Upper lobe of left lung (tissue), 6 donors: ENCODE measurements around the gene LRRC56. TPM values are rescaled to one million over a fixed set of nuclear protein-coding genes. Genes with fewer than 3 reads are reported as not detected.
A peak's percentile ranks its signal among the peaks of the same experiment; 100 is the strongest.

Experiments
- ATAC-seq, 2 donors: fragments of 200-7000 bp; cut with Tn5 transposase; one replicate each; pipeline ENCODE4 v1.9.1; 2022; ENCODE audit warnings: mild to moderate bottlenecking in 2 of 2, moderate library complexity in 2 of 2; ENCODE audit not compliant: low FRiP score in 2 of 2
- DNase-seq, 2 donors: peaks; one replicate each; pipeline ENCODE4 v3.0.0-alpha.2; 2019 to 2020
- H3K27ac ChIP-seq, 4 donors: fragments of 200-600 bp; sonication (generic); one replicate each; pipeline ENCODE4 v1.5.1; 2016 to 2019
- H3K27me3 ChIP-seq, 4 donors: fragments of 200-600 bp; sonication (generic); one replicate each; pipeline ENCODE4 v1.5.1; 2017 to 2019
- H3K36me3 ChIP-seq, 4 donors: fragments of 200-600 bp; sonication (generic); one replicate each; pipeline ENCODE4 v1.5.1; 2016 to 2019
- H3K4me1 ChIP-seq, 4 donors: fragments of 200-600 bp; sonication (generic); one replicate each; pipeline ENCODE4 v1.5.1; 2018 to 2019
- H3K4me3 ChIP-seq, 4 donors: fragments of 200-600 bp; sonication (generic); one replicate each; pipeline ENCODE4 v1.5.1; 2017 to 2019; ENCODE audit warnings: mild to moderate bottlenecking in 2 of 4, moderate library complexity in 1 of 4
- H3K9me3 ChIP-seq, 4 donors: fragments of 200-600 bp; sonication (generic); one replicate each; pipeline ENCODE4 v1.5.1; 2018 to 2019
- CTCF ChIP-seq, 6 experiments: fragments of 450-650 bp in 4 of 6; fragments of 200-600 bp in 2 of 6; sonication (generic) in 2 of 6; IDR thresholded peaks; one replicate each; pipeline ENCODE4 v1.5.1; 2016 to 2019; ENCODE audit warnings: antibody characterized with exemption in 6 of 6
- EP300 ChIP-seq, 4 donors: sonication (generic); formaldehyde crosslinking; IDR thresholded peaks; one replicate each; pipeline ENCODE4 v1.5.1; 2017; ENCODE audit warnings: antibody characterized with exemption in 4 of 4, control low read depth in 2 of 4
- POLR2A ChIP-seq, 4 donors: fragments of 450-650 bp; IDR thresholded peaks; one replicate each; pipeline ENCODE4 v1.5.1; 2016 to 2017; ENCODE audit warnings: antibody characterized with exemption in 4 of 4, mild to moderate bottlenecking in 2 of 4
- POLR2AphosphoS5 ChIP-seq, 2 donors: sonication (generic); formaldehyde crosslinking; IDR thresholded peaks; one replicate each; pipeline ENCODE4 v1.5.1; 2017; ENCODE audit warnings: antibody characterized with exemption in 2 of 2
- WGBS, 2 donors: methylation state at CpG; one replicate each; pipeline ENCODE4 v1.1.5; 2017 to 2018; 5-methylcytosine and 5-hydroxymethylcytosine counted together
- total RNA-seq, 6 donors: library from RNA; depleted of rRNA in 4 of 6; stranded (reverse); fragments of >200 nt in 4 of 6; gene quantifications; one replicate each; pipeline versions ENCODE4 v1.1.0 to v1.2.1, GENCODE V29; 2016 to 2021
- donor health status: DM: no; HTN: no; CAD: no; lungs with moderate emphysema.
- donor health status: DM: no; HTN: yes; CAD: no; lungs with severe emphysema.

Gene LRRC56
- 10 to 100 TPM in 1 of 6 donors, 1 to 10 TPM in 5; 3.5 to 11.5 (median 5.8) TPM for total RNA-seq

- 6% methylated on average over 55 of the region's 93 CpGs; no CpG with 5 or more reads in 1 of the 2 donors for WGBS, 2 donors
- Histone ChIP-seq H3K27ac (peak within 1 kb of the TSS; percentile 47 to 89 (median 84)), H3K4me1 (peaks cover 31 to 49% (median 34%) of the 10 kb centered on the region in 4 donors), H3K4me3 (peak within 1 kb of the TSS; percentile 3 to 97 (median 91)), H3K9me3 (no peaks in the 10 kb centered on the region), H3K36me3 (peaks cover 4 to 18% (median 12%) of the 10 kb centered on the region in 4 donors), H3K27me3 (no peaks in the 10 kb centered on the region)
- peak; percentile 54 to 64 for ATAC-seq
- peak; percentile 92 to 98 for DNase-seq
- TF ChIP-seq POLR2AphosphoS5 (IDR thresholded peaks at IDR 0.05) (peak in 1 of 2 donors; percentile 65), POLR2A (IDR thresholded peaks at IDR 0.05) (peak in 2 of 4 donors; percentile 41 to 46), EP300 (IDR thresholded peaks at IDR 0.05) (peak in 1 of 4 donors; percentile 16), CTCF (IDR thresholded peaks at IDR 0.05) (peak in 2 of 6 experiments; percentile 17 to 20)
Observed at GRCh38 chr11:536841-537621, at the start of gene LRRC56. Gene LRRC56 (plus strand): TSS chr11:537527. CDS start chr11:540685, 3,158 bp downstream.

- Histone ChIP-seq H3K27me3 (no peaks in the 10 kb centered on the region), H3K4me3 (no peak overlapping the region), H3K27ac (no peak overlapping the region), H3K36me3 (peaks cover 0 to 28% (median 11%) of the 10 kb centered on the region in 4 donors), H3K9me3 (no peaks in the 10 kb centered on the region), H3K4me1 (no peaks in the 10 kb centered on the region)
- 87 to 96% methylated on average over 11 to 14 of the region's 22 CpGs for WGBS, 2 donors
- no peak for ATAC-seq
- DNase-seq: peak in 1 of 2 donors; percentile 69
- TF ChIP-seq POLR2AphosphoS5 (IDR thresholded peaks at IDR 0.05) (no peak), CTCF (IDR thresholded peaks at IDR 0.05) (no peak), POLR2A (IDR thresholded peaks at IDR 0.05) (no peak), EP300 (IDR thresholded peaks at IDR 0.05) (no peak)
Observed at GRCh38 chr11:487571-488021, 49.7 kb upstream of the LRRC56 start.

- H3K27me3 ChIP-seq: no peaks in the 10 kb centered on the region
- no peaks in the 10 kb centered on the region for H3K4me1 ChIP-seq
- WGBS, 2 donors: 92% methylated on average over 25 of the region's 25 CpGs; no CpG with 5 or more reads in 1 of the 2 donors
- TF ChIP-seq EP300 (IDR thresholded peaks at IDR 0.05): no peak
- TF ChIP-seq POLR2A (IDR thresholded peaks at IDR 0.05): no peak
- TF ChIP-seq POLR2AphosphoS5 (IDR thresholded peaks at IDR 0.05): no peak
- TF ChIP-seq CTCF (IDR thresholded peaks at IDR 0.05): no peak
- ATAC-seq: no peak
- DNase-seq: no peak
- no peak overlapping the region for H3K27ac ChIP-seq
- peaks cover 0 to 33% (median 13%) of the 10 kb centered on the region in 4 donors for H3K36me3 ChIP-seq
- H3K9me3 ChIP-seq: no peaks in the 10 kb centered on the region
- no peak overlapping the region for H3K4me3 ChIP-seq
Observed at GRCh38 chr11:488062-488461, 49.3 kb upstream of the LRRC56 start.

GRCh38 chr11:488579-488978 is 48.7 kb upstream of the LRRC56 start:
- TF ChIP-seq EP300 (IDR thresholded peaks at IDR 0.05) (no peak), POLR2A (IDR thresholded peaks at IDR 0.05) (no peak), POLR2AphosphoS5 (IDR thresholded peaks at IDR 0.05) (no peak), CTCF (IDR thresholded peaks at IDR 0.05) (no peak)
- Histone ChIP-seq H3K27me3 (no peaks in the 10 kb centered on the region), H3K4me3 (no peak overlapping the region), H3K4me1 (no peaks in the 10 kb centered on the region), H3K27ac (no peak overlapping the region), H3K9me3 (no peaks in the 10 kb centered on the region), H3K36me3 (peaks cover 0 to 38% (median 18%) of the 10 kb centered on the region in 4 donors)
- DNase-seq (peak in 1 of 2 donors; percentile 76), ATAC-seq (no peak)
- WGBS, 2 donors: 95 to 100% methylated on average over 10 to 15 of the region's 19 CpGs
